ENCODE results near the gene CCL23. TPM values are rescaled to one million over a fixed set of nuclear protein-coding genes. Genes with fewer than 3 reads are reported as not detected.
"Not testable (repeated sequence)": the region's sequence is repeated elsewhere in the genome, so short reads cannot be mapped to it uniquely, and the experiment has no call there.

Gene CCL23, protein sequence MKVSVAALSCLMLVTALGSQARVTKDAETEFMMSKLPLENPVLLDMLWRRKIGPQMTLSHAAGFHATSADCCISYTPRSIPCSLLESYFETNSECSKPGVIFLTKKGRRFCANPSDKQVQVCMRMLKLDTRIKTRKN
- not detected in 2 replicates for total RNA-seq (2014; rRNA removed; shearing (Covaris generic))

DNA sequence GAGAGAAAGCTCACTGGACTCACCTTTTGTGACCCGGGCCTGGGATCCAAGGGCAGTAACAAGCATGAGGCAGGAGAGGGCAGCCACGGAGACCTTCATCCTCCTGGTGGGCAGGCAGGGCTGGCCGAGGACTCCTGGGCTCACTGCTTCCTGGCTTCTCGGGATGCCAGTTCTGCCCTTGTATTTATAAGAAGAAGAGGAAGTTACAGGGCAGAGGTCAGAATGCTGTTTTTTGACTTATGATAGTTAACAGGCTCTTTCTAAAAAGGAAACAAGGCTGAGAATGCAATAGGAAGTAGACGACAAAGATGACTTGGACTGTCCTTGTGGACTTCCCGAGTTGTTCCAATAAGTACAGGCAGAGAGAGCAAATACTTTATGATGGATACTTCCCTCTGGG, at the start of gene CCL23:
Gene CCL23, minus strand, starts transcription at position 174 of the 400 bp plus-strand sequence. Its CDS starts 75 bp downstream, at position 99.
- no peak for DNase-seq (ENCODE audit: low spot score)

DNA sequence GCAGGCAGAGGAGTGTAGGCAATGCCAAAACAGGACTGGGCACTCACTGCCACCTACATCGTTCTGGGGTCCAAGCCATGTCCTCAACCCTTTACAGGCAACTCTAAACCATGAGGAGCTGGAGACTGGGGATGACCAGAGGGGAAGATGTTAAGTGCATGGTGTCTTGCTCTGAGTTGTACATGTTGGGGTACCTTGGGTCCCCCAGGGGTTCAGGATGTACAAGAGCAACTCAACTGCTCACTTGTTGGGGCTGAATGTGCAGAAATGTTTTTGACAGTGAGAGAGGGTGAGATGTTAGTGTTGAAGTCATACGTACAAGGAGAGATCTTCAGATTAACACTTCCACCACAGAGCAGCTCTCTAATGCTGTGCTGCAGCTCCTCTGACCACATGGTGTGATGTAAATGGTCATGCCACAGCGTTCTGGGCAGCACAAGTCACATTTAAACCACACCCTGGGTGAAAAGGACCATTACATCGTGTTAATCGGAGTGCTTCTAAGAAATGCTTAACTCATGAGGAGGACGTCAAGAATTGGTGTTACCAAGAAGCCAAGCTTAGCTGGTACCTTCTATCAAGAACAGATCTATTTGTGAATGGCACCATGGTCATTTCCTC, 48.7 kb upstream of the CCL23 start:
- DNase-seq (ENCODE audit: low spot score): no peak

DNA sequence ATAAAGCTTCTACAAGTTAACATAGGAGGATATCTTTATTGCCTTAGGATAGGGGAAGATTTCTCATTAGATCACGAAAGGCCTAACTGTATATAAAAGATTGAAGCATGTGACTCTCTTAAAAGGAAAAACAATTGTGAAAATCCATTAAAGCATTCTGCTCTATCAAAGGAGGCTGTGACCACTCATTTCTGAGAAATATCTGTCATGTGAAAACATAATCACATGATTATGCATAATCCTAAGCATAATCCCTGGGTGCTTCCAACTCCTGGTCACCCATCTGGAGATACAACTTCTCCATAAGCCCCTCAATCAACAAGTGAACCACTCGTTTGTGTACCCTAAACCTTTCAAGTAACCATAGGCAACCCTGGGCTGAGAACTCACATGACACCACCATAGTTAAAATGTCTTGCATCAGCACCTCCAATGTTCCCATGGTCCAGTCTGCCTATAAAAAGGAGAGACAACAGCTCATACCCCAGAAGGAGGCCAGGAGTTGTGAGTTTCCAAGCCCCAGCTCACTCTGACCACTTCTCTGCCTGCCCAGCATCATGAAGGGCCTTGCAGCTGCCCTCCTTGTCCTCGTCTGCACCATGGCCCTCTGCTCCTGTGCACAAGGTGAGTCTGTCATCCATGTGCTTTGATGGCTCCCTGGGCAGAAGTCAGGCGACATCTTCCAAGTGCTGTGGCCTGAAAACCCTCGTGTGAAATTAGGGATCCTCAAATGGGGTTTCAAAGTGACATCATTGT, 46.2 kb upstream of the CCL23 start, which contains the start of gene CCL18:
Gene CCL18, plus strand, starts transcription at position 487 of the 756 bp plus-strand sequence. Its CDS starts 71 bp downstream, at position 558.
- no peak for DNase-seq (ENCODE audit: low spot score)

DNA sequence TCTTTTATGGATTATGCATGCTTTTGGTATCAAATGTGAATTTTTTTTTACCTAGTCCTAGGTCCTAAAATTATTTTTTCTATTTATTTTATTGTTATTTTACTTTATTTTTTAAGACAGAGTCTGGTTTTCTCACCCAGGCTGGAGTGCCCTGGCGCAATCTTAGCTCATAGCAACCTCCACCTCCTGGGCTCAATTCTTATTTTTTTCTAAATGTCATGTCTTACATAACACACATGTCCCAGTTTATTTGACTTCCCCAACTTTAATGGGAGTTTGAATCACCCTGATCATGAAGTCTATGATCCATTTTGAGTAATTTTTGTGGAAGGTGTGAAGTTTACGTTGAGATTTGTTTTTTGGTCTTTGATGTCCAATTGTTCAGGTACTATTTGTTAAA, 43.0 kb upstream of the CCL23 start:
- no peak for DNase-seq (ENCODE audit: low spot score)

DNA sequence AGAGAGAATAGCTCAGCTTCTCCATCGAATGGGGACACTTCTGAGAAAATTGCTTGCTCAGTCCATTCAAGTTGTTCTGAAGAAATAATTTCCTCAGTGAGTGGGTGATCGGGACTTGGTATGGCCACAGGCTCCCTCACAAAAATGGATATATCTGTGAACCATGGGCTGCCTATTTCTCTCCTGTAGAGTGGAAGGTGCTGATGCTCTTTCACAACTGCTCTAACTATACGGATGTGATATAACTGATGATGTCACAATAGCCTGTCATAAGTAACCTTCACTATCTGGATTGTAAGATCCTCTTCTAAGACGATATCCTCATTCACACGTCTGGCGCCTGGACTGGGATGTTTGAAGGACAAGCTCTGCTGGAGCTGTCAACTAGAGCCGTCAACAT, 41.6 kb upstream of the CCL23 start:
- DNase-seq (ENCODE audit: low spot score): no peak

DNA sequence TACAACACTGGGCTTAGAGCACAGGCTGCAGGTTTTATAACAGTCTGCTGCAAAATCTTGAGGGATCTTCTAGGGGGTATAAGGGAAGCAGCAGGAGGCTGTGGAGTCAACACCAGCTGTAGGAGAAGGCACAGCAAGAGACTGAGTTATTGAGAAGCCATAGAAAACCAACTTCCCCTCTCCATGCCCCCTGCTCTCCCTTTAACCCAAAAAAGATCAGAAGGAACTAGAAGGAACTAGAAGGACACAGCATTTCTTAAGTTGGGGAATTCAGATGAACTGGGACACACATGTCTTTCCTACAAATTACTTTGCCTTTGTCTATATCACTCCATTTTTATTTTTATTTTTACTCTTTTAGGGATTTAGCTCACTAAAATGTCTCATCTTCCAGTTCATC, 40.1 kb upstream of the CCL23 start:
- no peak for DNase-seq (ENCODE audit: low spot score)

DNA sequence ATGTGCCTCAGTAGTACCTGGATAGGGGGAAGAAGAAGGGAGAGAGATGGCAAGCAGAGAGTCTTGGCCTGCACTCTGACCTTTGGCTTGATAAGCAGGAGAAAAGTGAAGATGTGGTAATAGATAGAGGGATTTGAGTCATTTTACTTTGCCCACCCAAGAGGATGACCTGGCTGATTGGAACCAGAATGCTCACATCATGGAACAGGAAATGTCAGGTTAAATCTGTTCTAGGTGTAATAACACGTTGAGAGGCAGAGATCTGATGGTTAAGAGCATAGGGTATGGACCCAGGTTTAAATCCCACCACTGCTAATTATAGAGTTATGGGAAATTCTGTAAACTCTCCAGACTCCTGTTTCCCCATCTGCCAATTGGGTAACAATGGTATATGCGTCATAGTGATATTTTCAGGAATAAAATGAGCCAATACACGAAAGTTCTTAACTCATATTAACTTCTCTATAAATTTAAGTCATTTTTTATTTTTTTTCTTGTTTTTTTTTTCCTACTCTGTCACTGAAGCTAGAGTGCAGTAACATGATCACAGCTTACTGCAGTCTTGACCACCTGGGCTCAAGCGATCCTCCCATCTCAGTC, 38.2 kb upstream of the CCL23 start:
- DNase-seq (ENCODE audit: low spot score): no peak

DNA sequence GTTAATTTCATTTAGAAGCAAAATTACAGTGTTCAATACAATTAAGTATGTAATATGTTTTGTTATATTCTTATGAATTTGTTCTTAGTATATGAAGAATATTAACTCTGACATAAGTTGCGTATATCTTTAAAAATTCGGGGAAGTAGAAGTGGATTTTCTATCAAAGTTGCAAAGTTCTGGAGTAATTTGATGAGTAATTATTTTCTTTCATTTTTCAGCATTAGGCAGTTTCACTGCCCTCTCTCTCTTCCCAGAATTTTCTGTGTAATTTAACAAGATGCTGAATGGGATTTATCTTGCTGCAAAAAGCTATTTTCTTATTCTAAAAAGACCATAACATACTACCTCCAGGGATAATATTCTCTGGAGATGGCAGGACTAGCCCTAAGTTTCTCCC, 37.4 kb upstream of the CCL23 start:
- DNase-seq (ENCODE audit: low spot score): no peak

DNA sequence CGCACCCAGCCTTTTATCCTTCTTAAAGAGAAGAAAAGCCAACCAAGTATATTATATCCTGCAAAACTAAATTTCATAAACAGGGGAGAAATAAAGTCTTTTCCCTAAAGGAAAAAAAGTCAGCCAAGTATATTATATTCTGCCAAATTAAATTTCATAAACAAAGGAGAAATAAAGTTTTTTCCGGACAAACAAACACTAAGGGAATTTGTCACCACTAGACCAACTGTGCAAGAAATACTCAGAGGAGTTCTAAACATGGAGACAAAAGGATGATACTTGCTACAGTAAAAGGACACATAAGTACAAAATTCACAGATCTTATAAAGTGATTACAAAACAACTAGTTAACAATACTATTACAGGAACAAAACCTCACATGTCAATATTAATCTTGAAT, 31.9 kb upstream of the CCL23 start:
- DNase-seq (ENCODE audit: low spot score): no peak

DNA sequence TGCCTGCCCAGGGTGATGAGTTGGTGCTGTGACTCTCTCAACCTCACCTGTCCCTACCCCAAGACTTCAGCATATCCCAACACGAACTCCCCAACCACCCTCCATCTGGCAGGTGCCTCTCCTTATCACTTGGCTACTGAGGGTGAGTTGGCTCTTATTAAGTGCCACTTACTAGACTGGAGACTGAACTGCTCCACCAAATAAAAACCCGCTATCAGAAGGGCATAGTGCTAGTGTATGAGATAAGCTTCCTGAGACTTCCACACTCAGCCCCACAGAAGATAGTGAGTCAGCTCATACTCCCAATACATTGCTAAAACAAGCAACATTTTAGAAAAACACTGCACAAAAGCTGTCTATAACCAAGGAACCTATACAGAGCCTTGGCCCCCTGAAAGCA, 30.3 kb upstream of the CCL23 start:
- no peak for DNase-seq (ENCODE audit: low spot score)

DNA sequence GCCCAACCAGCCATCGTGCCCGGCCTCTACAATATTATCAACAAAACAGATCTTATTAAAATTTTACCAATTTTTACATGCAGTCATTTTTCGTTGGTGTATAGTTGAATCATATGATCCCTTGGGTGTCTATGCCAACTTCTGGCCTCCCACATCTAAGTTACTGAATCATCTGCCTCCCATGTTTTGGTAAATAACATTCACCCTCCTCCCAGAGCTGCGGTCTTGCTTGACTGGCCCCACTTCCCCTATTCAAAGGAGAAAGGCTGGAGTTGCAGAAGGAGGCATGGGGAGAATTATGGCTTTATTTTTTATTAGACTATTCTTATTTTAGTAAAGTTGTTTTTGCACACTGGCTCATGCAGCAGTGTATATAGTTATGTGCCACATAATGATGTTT, 18.5 kb upstream of the CCL23 start:
- no peak for DNase-seq (ENCODE audit: low spot score)

DNA sequence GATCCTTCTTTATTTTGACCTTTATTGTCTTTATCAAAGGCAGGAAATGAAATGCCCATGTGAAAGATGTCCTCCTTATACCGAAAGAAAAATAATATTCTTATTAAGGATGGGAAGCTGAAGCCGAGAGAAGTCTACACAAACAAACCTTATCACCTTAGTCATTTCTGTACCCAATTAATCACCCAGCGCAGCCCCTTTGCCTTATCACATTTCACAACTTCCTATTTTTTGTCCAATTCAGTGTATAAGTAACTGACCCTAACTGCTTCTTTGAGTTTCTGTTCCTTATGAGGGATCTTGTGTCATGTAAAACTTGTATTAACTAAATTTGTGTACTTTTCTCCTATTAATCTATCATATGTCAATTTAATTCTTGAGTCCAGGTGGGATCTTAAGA, 16.4 kb upstream of the CCL23 start:
- DNase-seq (ENCODE audit: low spot score): no peak

DNA sequence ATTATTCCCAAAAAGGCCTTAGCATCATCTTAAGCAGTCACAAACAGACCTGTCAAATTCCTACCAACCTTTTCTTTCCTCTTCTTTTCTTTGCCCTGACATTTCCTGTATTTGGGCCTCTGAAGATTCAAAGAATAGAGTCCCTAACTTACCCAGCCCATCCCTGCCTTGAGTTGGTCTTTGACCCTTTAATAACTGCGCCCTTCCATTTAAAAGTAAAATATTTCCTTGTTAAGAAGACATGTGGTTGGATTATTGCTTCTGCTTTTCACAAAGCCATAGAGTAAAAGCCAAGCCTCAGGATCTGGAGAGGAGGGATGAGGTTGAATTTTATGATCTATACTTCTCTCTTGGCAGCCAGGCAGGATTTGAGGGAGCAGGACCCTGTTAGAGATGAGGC, 13.2 kb upstream of the CCL23 start:
- no peak for DNase-seq (ENCODE audit: low spot score)

DNA sequence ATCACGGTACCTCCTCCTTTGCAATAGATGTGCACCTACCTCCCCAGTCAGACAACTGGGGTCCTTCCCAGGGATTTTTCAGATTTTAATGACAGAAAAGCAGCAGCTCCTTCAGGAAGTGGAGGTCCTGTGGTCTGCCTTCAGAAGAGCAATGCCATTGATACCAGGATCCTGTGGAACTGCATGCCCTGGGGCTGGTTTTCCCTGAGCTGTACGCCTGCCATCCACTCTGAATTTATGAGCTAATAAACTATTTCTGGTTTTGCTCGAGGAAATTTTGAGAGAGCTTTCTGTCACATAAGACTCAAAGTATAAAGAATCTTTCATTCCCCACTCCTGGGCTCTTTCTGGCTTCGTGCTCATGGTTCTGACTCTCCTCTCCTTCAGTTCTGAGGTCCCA, 10.0 kb upstream of the CCL23 start:
- DNase-seq (ENCODE audit: low spot score): no peak

DNA sequence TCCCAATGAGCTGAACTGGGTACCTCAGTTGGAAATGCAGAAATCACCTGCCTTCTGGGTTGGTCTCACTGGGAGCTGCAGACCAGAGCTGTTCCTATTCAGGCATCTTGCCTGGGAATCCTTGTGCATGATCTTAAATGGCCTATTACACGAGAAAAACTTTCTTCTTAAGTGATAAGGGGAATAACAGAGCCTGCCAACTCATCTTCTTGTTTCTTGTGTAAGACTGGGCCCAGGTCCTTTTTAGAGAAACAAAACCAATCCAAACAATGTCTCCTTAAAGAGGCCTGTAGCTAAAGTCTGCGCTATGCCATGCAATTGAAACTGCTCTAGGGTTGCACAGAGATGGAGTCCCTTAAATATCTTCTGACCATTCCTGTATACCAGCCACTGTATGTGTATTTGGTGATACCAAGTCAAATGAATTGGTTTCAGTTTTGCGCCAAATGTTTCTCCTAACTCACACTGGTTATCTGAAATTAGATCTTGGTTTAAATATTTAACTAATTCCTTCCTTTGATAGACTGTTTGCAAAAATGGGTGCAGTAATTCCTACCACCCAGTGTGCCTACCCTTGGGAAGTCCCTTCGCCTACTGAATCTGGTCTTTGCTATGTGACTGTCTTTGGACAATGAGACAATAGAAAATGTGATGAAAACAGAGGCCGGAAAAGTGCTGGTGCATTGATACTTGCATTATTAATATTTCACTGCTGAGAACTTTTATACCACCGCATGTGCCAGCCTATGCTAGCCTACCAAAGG, 6.5 kb upstream of the CCL23 start:
- DNase-seq (ENCODE audit: low spot score): no peak

DNA sequence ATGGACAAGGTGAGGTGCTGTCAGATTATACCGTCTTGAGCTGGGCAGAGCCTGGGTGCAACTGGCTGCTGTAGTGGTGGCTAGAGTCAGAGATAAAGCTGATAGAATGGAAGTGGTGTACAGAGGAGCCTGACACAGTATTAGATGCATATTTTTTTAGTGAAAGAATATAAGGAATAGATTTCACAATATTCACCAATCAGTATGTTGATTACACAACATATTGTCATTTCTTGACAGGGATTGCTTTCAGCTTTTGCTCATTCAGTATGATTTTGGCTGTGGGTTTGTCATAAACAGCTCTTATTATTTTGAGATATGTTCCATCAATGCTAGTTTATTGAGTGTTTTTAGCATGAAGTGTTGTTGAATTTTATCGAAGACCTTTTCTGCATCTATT, 1.7 kb upstream of the CCL23 start:
- no peak for DNase-seq (ENCODE audit: low spot score)

DNA sequence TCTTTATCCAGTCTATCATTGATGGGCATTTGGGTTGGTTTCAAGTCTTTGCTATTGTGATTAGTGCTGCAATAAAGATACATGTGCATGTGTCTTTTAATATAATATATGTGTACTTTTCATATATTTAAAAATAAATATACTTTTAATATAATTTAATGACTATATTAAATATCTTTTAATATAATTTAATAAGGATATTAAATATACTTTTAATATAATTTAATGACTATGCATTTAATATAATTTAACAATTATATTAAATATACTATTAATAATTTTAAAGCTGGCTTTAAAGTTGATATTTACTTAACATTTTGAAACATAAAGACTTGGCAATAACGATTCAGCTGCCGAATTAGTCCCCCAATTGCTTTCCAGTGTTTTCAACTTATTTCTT, 1.2 kb downstream of the CCL23 start:
- DNase-seq (ENCODE audit: low spot score): no peak

DNA sequence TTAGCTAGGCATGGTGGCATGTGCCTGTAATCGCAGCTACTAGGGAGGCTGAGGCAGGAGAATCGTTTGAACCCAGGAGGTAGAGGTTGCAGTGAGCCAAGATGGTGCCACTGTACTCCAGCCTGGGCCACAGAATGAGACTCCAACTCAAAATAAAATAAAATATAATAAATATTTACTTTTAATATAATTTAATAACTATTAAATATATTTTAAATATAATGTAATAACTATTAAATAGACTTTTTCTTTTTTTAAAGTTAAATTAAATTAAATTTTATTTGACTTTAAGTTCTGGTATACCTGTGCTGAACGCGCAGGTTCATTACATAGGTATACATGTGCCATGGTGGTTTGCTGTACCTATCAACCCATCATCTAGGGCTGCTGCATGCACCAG, 1.9 kb downstream of the CCL23 start:
- not testable (repeated sequence) for DNase-seq (ENCODE audit: low spot score)

DNA sequence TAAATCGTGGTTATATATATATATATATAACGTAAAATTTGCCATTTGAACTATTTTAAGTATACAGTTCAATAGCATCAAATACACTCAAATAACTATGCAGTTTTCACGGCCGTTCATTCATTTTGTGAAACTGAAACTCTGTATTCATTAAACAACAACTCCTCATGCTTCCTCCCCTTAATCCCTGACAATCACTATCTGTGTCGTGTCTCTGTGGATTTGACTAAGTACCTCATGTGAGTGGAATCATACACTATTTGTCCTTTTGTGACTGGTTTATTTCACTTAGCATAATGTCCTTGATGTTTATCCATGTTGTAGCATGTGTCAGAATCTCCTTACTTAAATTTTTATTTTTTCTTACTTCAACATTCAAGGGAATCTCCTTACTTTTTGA, 2.8 kb downstream of the CCL23 start:
- DNase-seq (ENCODE audit: low spot score): no peak

DNA sequence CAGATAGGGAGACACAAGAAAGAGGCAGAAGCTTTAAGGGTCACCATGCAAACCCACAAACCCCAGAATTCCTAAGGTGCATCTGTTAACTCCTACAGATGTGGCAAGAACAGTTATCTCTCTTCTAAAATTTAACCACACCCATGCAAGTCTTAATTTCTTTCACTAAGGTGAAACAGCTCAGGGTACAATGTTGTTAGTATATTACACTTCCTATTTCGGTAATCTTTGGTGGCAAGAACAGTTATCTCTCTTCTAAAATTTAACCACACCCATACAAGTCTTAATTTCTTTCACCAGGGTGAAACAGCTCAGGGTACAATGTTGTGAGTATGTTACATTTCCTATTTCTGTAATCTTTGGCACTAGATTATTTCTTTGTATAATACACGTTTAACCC, 6.6 kb downstream of the CCL23 start:
- DNase-seq (ENCODE audit: low spot score): no peak

DNA sequence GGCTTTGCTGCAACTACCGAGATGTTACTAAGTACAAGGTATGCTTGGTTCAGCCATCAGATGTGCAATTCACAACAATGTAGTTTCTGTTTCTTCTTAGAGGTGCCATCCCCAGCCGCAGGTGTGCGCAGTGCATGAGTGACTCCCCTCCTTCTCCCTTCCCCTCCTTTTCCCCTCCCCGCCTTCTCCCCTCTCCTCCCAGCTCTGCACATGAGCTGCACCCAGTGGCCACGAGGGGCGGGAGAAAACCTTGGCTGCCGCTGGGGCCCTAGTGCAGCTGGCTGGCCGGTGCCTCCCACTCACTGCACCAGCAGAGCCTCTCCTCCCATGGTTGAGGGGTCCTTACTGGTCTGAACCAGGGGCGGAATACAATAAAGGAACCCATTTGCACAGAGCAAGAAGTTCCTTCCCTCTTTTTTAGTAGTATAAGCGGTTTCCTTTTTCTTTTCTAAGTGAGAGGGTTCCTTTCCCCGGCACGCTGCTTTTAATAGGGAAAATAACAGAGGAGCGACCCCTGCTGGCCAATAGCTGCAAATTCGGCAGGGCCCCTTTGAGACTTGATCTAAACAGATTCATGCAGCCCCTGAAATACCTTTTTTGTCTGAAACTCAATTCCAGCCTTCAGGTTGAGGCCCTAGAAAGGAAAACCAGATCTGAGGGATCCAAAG, 8.6 kb downstream of the CCL23 start:
- DNase-seq (ENCODE audit: low spot score): peak; percentile 66
